ENCODE results near the gene FHDC1. TPM values are rescaled to one million over a fixed set of nuclear protein-coding genes. Genes with fewer than 3 reads are reported as not detected.

The FHDC1 gene
- polyA plus RNA-seq, 3 donors = 0.21 TPM; not detected in 2

DNA sequence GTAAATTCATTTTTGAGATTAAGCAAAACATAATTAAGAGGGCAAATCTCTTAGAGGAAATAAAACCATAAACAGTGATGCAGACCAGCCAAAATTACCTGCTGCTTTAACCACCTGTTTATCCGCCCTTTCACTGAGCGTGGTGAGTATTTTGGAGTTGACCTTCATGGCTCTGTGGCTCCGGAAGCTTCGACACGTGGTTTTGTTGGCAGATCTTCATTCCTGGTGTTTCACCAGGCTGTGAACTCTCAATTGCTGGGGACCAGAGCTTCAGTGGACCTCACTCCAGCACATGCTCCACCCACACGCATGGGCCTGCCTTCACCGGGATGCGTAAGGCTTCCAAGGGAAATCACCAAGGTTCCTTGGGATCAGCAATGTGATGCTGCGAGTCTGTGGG is 83.8 kb downstream of the FHDC1 start:
- no peaks in the 10 kb centered on the region for H3K36me3 Mint-ChIP-seq
- Histone ChIP-seq H2AFZ (ENCODE audit: insufficient read depth, low read depth, low read length, poor library complexity, severe bottlenecking) (no peak overlapping the region), H3K4me2 (replicated peaks; ENCODE audit: extremely low read depth, low read length, poor library complexity, severe bottlenecking) (no peak overlapping the region), H3K27me3 (ENCODE audit: control insufficient read depth in 2 of 2, insufficient read depth in 2 of 2, low read length in 2 of 2) (no peaks in the 10 kb centered on the region), H3K4me3 (replicated peaks in 1 of 3; ENCODE audit: low read depth in 2 of 3, low read length in 3 of 3) (no peak overlapping the region), H3K79me2 (ENCODE audit: insufficient read depth, low read length) (no peaks in the 10 kb centered on the region), H3K4me1 (ENCODE audit: control insufficient read depth in 1 of 2, insufficient read depth in 2 of 2, low read length in 2 of 2) (peaks cover 8% of the 10 kb centered on the region in 2 donors), H3K27ac (ENCODE audit: low read depth in 1 of 2, low read length in 2 of 2) (no peak overlapping the region), H3K9me3 (replicated peaks in 1 of 2; ENCODE audit: control insufficient read depth in 1 of 2, insufficient read depth in 1 of 2, low read length in 2 of 2) (no peaks in the 10 kb centered on the region), H3K36me3 (replicated peaks in 1 of 2; ENCODE audit: control insufficient read depth in 1 of 2, insufficient read depth in 2 of 2, low read length in 2 of 2) (no peaks in the 10 kb centered on the region), H4K20me1 (ENCODE audit: insufficient read depth, low read length) (no peaks in the 10 kb centered on the region), H3K9ac (ENCODE audit: insufficient read depth, low read length, poor library complexity, severe bottlenecking) (no peak overlapping the region)
- WGBS (ENCODE audit: insufficient coverage) = 91% methylated on average over 6 of the region's 9 CpGs
- peaks cover 0 to 10% (median 3%) of the 10 kb centered on the region in 3 donors for H3K27me3 Mint-ChIP-seq (ENCODE audit: low read depth in 3 of 3)
- no peak overlapping the region for H3K27ac Mint-ChIP-seq
- TF ChIP-seq, protein P1, sequence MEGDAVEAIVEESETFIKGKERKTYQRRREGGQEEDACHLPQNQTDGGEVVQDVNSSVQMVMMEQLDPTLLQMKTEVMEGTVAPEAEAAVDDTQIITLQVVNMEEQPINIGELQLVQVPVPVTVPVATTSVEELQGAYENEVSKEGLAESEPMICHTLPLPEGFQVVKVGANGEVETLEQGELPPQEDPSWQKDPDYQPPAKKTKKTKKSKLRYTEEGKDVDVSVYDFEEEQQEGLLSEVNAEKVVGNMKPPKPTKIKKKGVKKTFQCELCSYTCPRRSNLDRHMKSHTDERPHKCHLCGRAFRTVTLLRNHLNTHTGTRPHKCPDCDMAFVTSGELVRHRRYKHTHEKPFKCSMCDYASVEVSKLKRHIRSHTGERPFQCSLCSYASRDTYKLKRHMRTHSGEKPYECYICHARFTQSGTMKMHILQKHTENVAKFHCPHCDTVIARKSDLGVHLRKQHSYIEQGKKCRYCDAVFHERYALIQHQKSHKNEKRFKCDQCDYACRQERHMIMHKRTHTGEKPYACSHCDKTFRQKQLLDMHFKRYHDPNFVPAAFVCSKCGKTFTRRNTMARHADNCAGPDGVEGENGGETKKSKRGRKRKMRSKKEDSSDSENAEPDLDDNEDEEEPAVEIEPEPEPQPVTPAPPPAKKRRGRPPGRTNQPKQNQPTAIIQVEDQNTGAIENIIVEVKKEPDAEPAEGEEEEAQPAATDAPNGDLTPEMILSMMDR (IDR thresholded peaks at IDR 0.05) = no peak
- no peak overlapping the region for H3K4me3 Mint-ChIP-seq
- intact Hi-C loops (cut with micrococcal nuclease) = no loop called here
- H3K9me3 Mint-ChIP-seq = peaks cover 0 to 2% (median 0%) of the 10 kb centered on the region in 7 donors
- peaks cover 7% of the 10 kb centered on the region for H3K4me1 Mint-ChIP-seq
- no peak for DNase-seq

DNA sequence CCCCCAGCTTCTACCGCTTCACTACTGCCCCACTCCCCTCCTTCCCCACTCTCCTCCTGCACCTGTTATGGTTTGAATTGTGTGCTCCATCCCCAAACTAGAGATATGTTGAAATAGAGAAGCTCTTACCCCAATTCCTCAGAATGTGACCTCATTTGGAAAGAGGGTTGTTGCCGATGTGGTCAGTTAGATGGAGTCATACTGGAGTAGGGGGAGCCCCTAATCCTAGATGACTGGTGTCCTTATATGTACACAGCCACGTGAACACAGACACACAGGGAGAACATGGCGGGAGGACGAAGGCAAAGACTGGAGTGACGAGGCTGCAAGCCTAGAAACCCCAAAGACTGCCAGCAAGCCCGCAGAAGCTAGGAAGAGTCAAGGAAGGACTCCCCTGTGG is 84.3 kb downstream of the FHDC1 start:
- H3K4me2 ChIP-seq (replicated peaks; ENCODE audit: extremely low read depth, low read length, poor library complexity, severe bottlenecking) = no peak overlapping the region
- H3K27ac ChIP-seq (ENCODE audit: low read depth in 1 of 2, low read length in 2 of 2) = no peak overlapping the region
- DNase-seq = no peak
- no peaks in the 10 kb centered on the region for H3K27me3 ChIP-seq (ENCODE audit: control insufficient read depth in 2 of 2, insufficient read depth in 2 of 2, low read length in 2 of 2)
- TF ChIP-seq, protein P1 (IDR thresholded peaks at IDR 0.05) = no peak
- no peaks in the 10 kb centered on the region for H3K36me3 ChIP-seq (replicated peaks in 1 of 2; ENCODE audit: control insufficient read depth in 1 of 2, insufficient read depth in 2 of 2, low read length in 2 of 2)
- H4K20me1 ChIP-seq (ENCODE audit: insufficient read depth, low read length) = no peaks in the 10 kb centered on the region
- Mint-ChIP-seq H3K27me3 (ENCODE audit: low read depth in 3 of 3) (peaks cover 0 to 11% (median 3%) of the 10 kb centered on the region in 3 donors), H3K9me3 (peaks cover 0 to 2% (median 0%) of the 10 kb centered on the region in 7 donors), H3K36me3 (no peaks in the 10 kb centered on the region), H3K4me3 (no peak overlapping the region), H3K27ac (no peak overlapping the region), H3K4me1 (peaks cover 7% of the 10 kb centered on the region)
- no peak overlapping the region for H3K4me3 ChIP-seq (replicated peaks in 1 of 3; ENCODE audit: low read depth in 2 of 3, low read length in 3 of 3)
- no peaks in the 10 kb centered on the region for H3K9me3 ChIP-seq (replicated peaks in 1 of 2; ENCODE audit: control insufficient read depth in 1 of 2, insufficient read depth in 1 of 2, low read length in 2 of 2)
- intact Hi-C loops (cut with micrococcal nuclease) = no loop called here
- 89% methylated on average over 3 of the region's 7 CpGs for WGBS (ENCODE audit: insufficient coverage)
- H3K79me2 ChIP-seq (ENCODE audit: insufficient read depth, low read length) = no peaks in the 10 kb centered on the region
- peaks cover 8% of the 10 kb centered on the region in 2 donors for H3K4me1 ChIP-seq (ENCODE audit: control insufficient read depth in 1 of 2, insufficient read depth in 2 of 2, low read length in 2 of 2)
- no peak overlapping the region for H3K9ac ChIP-seq (ENCODE audit: insufficient read depth, low read length, poor library complexity, severe bottlenecking)
- H2AFZ ChIP-seq (ENCODE audit: insufficient read depth, low read depth, low read length, poor library complexity, severe bottlenecking) = no peak overlapping the region
